Testis (tissue), 3 donors: Measurements from ENCODE around the gene CELSR1. TPM values are rescaled to one million over a fixed set of nuclear protein-coding genes. Genes with fewer than 3 reads are reported as not detected.

ENCODE experiments used
- DNase-seq: peaks from one replicate; pipeline ENCODE4 v3.0.0-alpha.2; 2019
- H3K27ac ChIP-seq, 2 donors: fragments of 200-600 bp; sonication (generic); one replicate each; pipeline ENCODE4 v1.5.1; 2019
- H3K27me3 ChIP-seq: fragments of 200-600 bp; sonication (generic); one replicate; pipeline ENCODE4 v1.5.1; 2019
- H3K36me3 ChIP-seq: fragments of 200-600 bp; sonication (generic); one replicate; pipeline ENCODE4 v1.5.1; 2017; ENCODE audit warnings: low read depth; ENCODE audit errors: missing control alignments
- H3K4me1 ChIP-seq: fragments of 200-600 bp; sonication (generic); one replicate; pipeline ENCODE4 v1.5.1; 2019
- H3K4me3 ChIP-seq, 2 donors: fragments of 200-600 bp; sonication (generic); one replicate each; pipeline ENCODE4 v1.5.1; 2017 to 2019
- H3K9me3 ChIP-seq: fragments of 200-600 bp; sonication (generic); one replicate; pipeline ENCODE4 v1.5.1; 2017
- POLR2A ChIP-seq: fragments of 450-650 bp; IDR thresholded peaks from one replicate; pipeline ENCODE4 v1.6.1; 2017; ENCODE audit warnings: antibody characterized with exemption, mild to moderate bottlenecking, moderate library complexity
- WGBS, 2 donors: methylation state at CpG; one replicate each; pipeline ENCODE4 v1.1.5; 2018; 5-methylcytosine and 5-hydroxymethylcytosine counted together
- intact Hi-C: fragments of 100-400 bp; cut with DNase I; formaldehyde crosslinking; loops from one replicate; pipeline ENCODE4 v1.15.1; 2023; ENCODE audit warnings: low total_unique reads
- polyA plus RNA-seq: library from polyadenylated mRNA; stranded (reverse); fragments of 350-450 nt; fragmentation: Illumina TruSeq; extraction: RNeasy Lipid Tissue Mini Kit (QIAGEN cat#74804); gene quantifications from one replicate; pipeline ENCODE4 v1.2.3, GENCODE V29; 2014; ENCODE audit warnings: low read depth, low replicate concordance; ENCODE audit not compliant: insufficient read depth
- total RNA-seq, 2 donors: library from RNA; depleted of rRNA; stranded (reverse); fragments of >200 nt; gene quantifications; one replicate each; pipeline ENCODE4 v1.2.3, GENCODE V29; 2016
- TF ChIP-seq, protein P1 (sequence below), 3 experiments: fragments of 450-650 bp in 2 of 3; fragments of 200-600 bp in 1 of 3; sonication (generic) in 1 of 3; IDR thresholded peaks; one replicate each; pipeline ENCODE4 v1.5.1; 2016 to 2019; ENCODE audit warnings: antibody characterized with exemption in 3 of 3, mild to moderate bottlenecking in 2 of 3, moderate library complexity in 1 of 3

CELSR1 gene
- total and polyA plus RNA-seq, 3 donors from 2014 or later = 5.6 to 21.5 (median 13.8) TPM

DNA sequence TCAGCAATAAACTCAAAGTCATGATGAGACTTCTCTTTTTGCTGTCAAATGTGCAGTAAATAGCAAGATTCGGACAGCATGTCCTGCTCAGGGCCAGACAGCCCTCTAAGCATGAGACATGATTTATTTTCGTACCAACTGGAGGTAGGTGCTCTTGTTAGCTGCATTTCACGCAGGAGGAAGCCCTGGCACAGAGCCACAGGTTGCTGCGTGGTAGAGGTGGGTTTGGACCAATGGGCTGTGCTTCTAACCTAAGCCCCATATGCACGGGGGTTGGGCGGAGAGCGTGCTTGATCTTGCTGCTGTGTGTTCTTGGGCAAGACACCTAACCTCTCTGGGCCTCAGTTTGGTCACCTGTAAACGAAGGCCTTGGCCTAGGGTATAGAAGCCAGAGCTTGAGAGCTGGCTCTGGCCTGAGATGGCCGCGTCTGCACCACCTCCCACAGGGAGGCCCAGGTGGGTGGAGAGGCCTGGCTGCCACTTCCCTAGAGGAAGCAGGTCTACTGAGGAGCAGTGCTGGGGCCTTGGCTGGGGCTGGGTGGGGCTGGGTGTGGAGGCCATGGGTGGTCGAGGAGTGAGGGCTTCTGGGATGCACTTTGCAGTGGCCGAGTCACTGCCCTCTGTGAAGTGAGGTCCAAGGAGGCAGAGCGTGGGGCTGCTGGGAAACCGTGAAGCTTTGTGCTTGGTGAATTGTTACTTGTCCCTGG lies 44.3 kb upstream of the CELSR1 start:
- Histone ChIP-seq H3K27me3 (no peaks in the 10 kb centered on the region), H3K4me1 (peaks cover 11% of the 10 kb centered on the region), H3K27ac (no peak overlapping the region), H3K4me3 (no peak overlapping the region), H3K36me3 (no peaks in the 10 kb centered on the region), H3K9me3 (no peaks in the 10 kb centered on the region)
- no peak for DNase-seq
- TF ChIP-seq, protein P1, sequence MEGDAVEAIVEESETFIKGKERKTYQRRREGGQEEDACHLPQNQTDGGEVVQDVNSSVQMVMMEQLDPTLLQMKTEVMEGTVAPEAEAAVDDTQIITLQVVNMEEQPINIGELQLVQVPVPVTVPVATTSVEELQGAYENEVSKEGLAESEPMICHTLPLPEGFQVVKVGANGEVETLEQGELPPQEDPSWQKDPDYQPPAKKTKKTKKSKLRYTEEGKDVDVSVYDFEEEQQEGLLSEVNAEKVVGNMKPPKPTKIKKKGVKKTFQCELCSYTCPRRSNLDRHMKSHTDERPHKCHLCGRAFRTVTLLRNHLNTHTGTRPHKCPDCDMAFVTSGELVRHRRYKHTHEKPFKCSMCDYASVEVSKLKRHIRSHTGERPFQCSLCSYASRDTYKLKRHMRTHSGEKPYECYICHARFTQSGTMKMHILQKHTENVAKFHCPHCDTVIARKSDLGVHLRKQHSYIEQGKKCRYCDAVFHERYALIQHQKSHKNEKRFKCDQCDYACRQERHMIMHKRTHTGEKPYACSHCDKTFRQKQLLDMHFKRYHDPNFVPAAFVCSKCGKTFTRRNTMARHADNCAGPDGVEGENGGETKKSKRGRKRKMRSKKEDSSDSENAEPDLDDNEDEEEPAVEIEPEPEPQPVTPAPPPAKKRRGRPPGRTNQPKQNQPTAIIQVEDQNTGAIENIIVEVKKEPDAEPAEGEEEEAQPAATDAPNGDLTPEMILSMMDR (IDR thresholded peaks at IDR 0.05) = no peak
- TF ChIP-seq POLR2A = no peak
- intact Hi-C loops = no loop called here
- 86% methylated on average over 12 to 14 of the region's 14 CpGs for WGBS, 2 donors

DNA sequence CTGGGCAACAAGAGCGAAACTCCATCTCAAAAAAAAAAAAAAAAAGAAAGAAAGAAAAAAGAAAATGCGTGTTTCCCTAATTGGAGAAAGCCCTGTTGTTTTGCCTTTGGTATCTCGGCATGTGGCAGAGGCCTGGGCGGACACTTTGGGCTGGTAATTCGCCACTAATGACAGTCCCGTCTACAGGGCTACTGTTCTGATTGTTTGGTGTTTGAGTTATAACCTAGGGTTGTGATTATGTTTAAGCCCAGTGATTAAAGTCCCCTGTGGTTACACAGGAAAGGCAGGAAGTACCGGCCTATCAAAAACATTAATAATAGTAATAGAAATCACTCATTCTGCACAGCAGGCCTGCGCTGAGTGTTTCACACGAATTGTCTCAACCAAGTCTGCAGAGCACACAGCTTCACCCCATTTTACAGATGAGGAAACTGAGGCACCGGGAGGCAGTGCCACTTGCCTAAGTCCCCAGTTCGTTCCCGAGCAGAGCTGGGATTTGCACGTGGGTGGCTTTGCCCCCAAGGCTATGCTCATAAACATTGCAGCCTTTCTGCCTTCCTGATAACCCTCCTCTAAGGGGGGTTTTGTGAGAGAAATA lies 43.6 kb upstream of the CELSR1 start:
- DNase-seq = no peak
- H3K4me3 ChIP-seq = no peak overlapping the region
- no peak for TF ChIP-seq POLR2A
- TF ChIP-seq, protein P1 (IDR thresholded peaks at IDR 0.05) = no peak
- H3K9me3 ChIP-seq = no peaks in the 10 kb centered on the region
- H3K27me3 ChIP-seq = no peaks in the 10 kb centered on the region
- H3K27ac ChIP-seq = no peak overlapping the region
- intact Hi-C loops = no loop called here
- 75 to 81% methylated on average over 13 of the region's 13 CpGs for WGBS, 2 donors
- no peaks in the 10 kb centered on the region for H3K36me3 ChIP-seq
- H3K4me1 ChIP-seq = peaks cover 16% of the 10 kb centered on the region

DNA sequence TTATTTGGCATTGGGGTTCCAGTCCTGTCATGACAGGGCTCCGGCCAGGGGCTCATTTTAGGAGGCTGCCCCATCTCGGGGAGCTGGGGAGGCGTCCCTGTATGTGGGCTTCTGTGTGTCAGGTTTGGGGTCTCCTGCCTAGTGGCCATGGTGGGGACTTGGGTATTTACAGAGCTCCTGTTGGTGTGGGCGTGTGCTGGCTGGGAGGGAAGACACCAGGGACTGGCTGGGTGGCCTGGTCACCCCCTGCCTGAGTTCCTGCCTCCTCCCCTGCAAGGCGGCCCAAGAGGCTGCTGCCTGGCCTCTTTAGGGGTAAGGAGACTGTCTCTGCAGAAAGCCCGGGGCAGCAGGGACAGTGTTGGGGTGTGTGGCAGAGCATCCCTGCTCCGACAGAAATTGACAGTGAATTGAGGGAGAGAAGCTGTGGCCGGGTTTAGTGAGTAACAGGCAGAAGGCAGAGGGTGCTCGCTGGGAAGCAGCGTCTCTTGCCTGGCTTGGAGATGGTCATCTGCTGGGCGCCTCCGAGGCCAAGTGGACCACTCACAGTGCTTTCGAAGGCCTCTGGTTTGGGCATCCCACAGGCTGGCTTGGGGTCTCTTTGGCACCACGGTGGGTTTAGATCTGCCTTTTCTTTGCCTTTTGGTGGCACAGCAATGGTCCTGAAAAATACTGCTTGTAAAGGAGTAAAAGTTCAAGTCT lies 42.5 kb upstream of the CELSR1 start:
- WGBS, 2 donors = 89 to 90% methylated on average over 13 to 14 of the region's 14 CpGs
- no peak for DNase-seq
- no peaks in the 10 kb centered on the region for H3K36me3 ChIP-seq
- no peak for TF ChIP-seq POLR2A
- TF ChIP-seq, protein P1 (IDR thresholded peaks at IDR 0.05) = no peak
- intact Hi-C loops = no loop called here
- no peak overlapping the region for H3K27ac ChIP-seq
- H3K27me3 ChIP-seq = no peaks in the 10 kb centered on the region
- peaks cover 19% of the 10 kb centered on the region for H3K4me1 ChIP-seq
- H3K9me3 ChIP-seq = no peaks in the 10 kb centered on the region
- no peak overlapping the region for H3K4me3 ChIP-seq

DNA sequence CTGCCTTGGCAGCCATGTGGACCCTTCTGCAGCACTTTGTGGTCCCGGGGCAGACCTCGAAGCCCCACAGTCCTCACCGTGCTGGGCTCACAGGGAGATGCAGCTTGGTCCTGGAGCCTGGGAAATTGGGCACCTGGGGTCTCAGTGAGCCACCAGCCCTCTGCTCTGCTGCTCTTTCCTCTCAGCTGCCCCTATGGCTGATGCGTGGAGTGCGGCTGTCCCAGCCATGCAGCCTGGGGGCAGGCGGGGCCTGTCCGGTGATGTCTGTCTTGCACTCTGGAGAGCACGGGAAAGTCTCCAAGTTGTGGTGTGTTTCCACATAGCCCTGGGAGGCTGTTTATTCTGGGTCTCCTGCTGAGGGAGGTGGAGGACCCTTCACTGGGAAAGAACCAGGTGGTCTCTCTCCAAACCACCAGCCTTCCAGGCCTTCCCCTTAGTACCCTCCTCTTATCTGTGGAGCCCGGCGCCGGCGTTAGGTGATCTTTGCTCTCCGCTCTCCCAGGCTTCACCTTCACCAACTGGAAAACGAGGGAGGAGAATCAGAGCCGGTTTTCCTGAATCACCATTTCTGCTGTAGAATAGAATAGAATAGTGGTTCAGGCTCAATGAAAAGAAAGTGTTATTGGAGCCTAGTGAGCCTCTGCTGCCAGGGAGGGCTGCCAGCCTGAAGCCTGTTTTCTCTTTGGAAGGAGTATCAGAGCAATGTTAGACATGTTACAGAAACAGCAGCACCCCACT lies 41.6 kb upstream of the CELSR1 start:
- TF ChIP-seq POLR2A = no peak
- TF ChIP-seq, protein P1 (IDR thresholded peaks at IDR 0.05) = no peak
- Histone ChIP-seq H3K4me1 (peaks cover 19% of the 10 kb centered on the region), H3K4me3 (no peak overlapping the region), H3K9me3 (no peaks in the 10 kb centered on the region), H3K27ac (no peak overlapping the region), H3K27me3 (no peaks in the 10 kb centered on the region), H3K36me3 (no peaks in the 10 kb centered on the region)
- intact Hi-C loops = no loop called here
- DNase-seq = no peak
- WGBS, 2 donors = 72 to 77% methylated on average over 15 of the region's 15 CpGs
